ENCODE measurements around the gene RACK1.
"Not testable (repeated sequence)": the region's sequence is repeated elsewhere in the genome, so short reads cannot be mapped to it uniquely, and the experiment has no call there.

RACK1 gene

GRCh38 chr5:181233088-181233800 is 10.5 kb downstream of the RACK1 start:
- DNase-seq, result no peak

- no peak for DNase-seq
Observed at GRCh38 chr5:181232593-181232992, 11.1 kb downstream of the RACK1 start.

GRCh38 chr5:181231432-181231831 is 12.3 kb downstream of the RACK1 start:
- DNase-seq, result no peak

GRCh38 chr5:181230551-181230950 is 13.2 kb downstream of the RACK1 start:
- DNase-seq, result no peak

- DNase-seq, result no peak
Observed at GRCh38 chr5:181229996-181230395, 13.7 kb downstream of the RACK1 start.

- peak; percentile 43 for DNase-seq
Observed at GRCh38 chr5:181224390-181225229, 19.1 kb downstream of the RACK1 start.

GRCh38 chr5:181223729-181224389 is 19.8 kb downstream of the RACK1 start:
- DNase-seq, result peak; percentile 54

GRCh38 chr5:181223058-181223728 is 20.5 kb downstream of the RACK1 start, which contains the start of gene TRIM41:
TRIM41 (plus strand) TSS chr5:181223281; CDS start chr5:181224000, 719 bp downstream.
- DNase-seq, result peak; percentile 97

- no peak for DNase-seq
Observed at GRCh38 chr5:181222630-181223057, 21.1 kb downstream of the RACK1 start.

GRCh38 chr5:181221792-181222629 is 21.7 kb downstream of the RACK1 start:
- DNase-seq, result peak; percentile 94

GRCh38 chr5:181221105-181221791 is 22.5 kb downstream of the RACK1 start:
- peak; percentile 79 for DNase-seq

GRCh38 chr5:181220178-181220515 is 23.6 kb downstream of the RACK1 start:
- DNase-seq, result no peak

- no peak for DNase-seq
Observed at GRCh38 chr5:181219262-181220177, 24.2 kb downstream of the RACK1 start.

- DNase-seq, result no peak
Observed at GRCh38 chr5:181218795-181219124, 24.9 kb downstream of the RACK1 start.

- DNase-seq, result no peak
Observed at GRCh38 chr5:181217803-181218062, 26.0 kb downstream of the RACK1 start.

GRCh38 chr5:181217111-181217802 is 26.4 kb downstream of the RACK1 start:
- peak; percentile 65 for DNase-seq

GRCh38 chr5:181215997-181216989 is 27.4 kb downstream of the RACK1 start:
- peak; percentile 36 for DNase-seq

- DNase-seq, result not testable (repeated sequence)
Observed at GRCh38 chr5:181214249-181214648, 29.5 kb downstream of the RACK1 start.

GRCh38 chr5:181212934-181213333 is 30.8 kb downstream of the RACK1 start:
- no peak for DNase-seq
